Measurements from ENCODE around the gene FMNL3. TPM values are rescaled to one million over a fixed set of nuclear protein-coding genes. Genes with fewer than 3 reads are reported as not detected.
A peak's percentile ranks its signal among the peaks of the same experiment; 100 is the strongest.

FMNL3 gene
- total and polyA plus RNA-seq, 2 of the 8 experiments (the other 6 are each of a cell fraction or from before 2014, with no cell fraction given): 8.6 to 29.0 TPM

DNA sequence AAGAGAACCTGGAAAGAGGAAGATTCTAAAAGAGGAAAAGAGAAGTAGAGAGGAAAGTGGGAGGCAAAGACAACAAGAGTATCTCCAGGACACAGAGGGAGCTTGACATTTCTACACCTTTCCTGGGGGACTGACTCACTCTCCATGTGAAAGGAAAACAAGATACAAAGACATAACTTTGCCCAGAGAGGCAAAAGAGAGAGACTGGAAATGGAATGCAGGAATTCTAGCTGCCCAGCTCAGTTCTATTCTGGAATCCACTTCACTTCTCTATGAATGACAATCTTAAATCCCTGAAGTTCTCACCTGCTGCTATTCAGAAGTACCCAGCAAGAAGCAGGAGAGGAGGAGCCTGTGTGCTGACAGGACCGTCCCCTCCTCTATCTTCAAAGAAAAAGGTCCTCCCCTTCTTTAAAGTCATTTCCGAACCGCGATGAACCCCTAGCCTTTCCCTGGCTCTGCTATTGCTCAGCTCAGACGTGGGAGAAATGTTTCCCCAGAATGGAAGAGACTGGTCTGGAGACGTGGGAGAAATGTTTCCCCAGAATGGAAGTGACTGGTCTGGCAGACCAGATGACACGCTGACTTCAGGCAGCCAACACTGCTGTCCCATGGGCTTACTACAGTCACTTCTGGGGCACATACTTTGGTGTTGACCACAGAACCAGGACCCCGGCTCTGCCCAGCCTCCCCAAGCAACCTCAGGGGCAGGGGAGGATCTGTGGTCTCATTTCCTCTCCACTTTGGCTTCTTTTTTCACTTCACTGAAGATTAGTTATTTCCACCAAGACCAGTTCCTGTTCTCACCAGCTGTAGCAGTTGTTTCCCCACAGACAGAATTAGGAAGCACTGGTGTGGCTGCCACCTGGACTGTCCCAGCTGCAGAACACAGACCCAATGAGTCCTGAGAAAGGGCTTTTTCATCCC, 8.3 kb downstream of the FMNL3 start (continued):
- TF ChIP-seq SP4 (IDR thresholded peaks at IDR 0.05; ENCODE audit: low read length): no peak
- TF ChIP-seq NANOG (IDR thresholded peaks at IDR 0.05; ENCODE audit: insufficient read depth, low read depth, low read length, poor library complexity, severe bottlenecking): no peak
- TF ChIP-seq CHD2 (IDR thresholded peaks at IDR 0.05; ENCODE audit: low read length): no peak
- TF ChIP-seq CEBPB (IDR thresholded peaks at IDR 0.05; ENCODE audit: low read depth, low read length): no peak
- peak; percentile 45 for TF ChIP-seq ASH2L (IDR thresholded peaks at IDR 0.05; ENCODE audit: low read length)
- TF ChIP-seq EZH2 (IDR thresholded peaks at IDR 0.05; ENCODE audit: low read depth, low read length, severe bottlenecking): no peak
- TF ChIP-seq POU5F1 (IDR thresholded peaks at IDR 0.05; ENCODE audit: low read depth, low read length): no peak
- peak in 1 of 2 experiments; percentile 63; a peak in 1 of 3 replicates for TF ChIP-seq POLR2A (IDR thresholded peaks at IDR 0.05; ENCODE audit: control extremely low read depth in 1 of 2, low read depth in 2 of 2, low read length in 2 of 2)
- TF ChIP-seq SP1 (IDR thresholded peaks at IDR 0.05; ENCODE audit: low read depth, low read length): peak; percentile 76
- TF ChIP-seq SUZ12 (IDR thresholded peaks at IDR 0.05; ENCODE audit: low read length): no peak
- TF ChIP-seq MAX (IDR thresholded peaks at IDR 0.05): no peak
- no peak for TF ChIP-seq BACH1 (IDR thresholded peaks at IDR 0.05; ENCODE audit: low read length)
- TF ChIP-seq USF2 (IDR thresholded peaks at IDR 0.05; ENCODE audit: low read length): no peak
- no peak for TF ChIP-seq KDM4A (IDR thresholded peaks at IDR 0.05; ENCODE audit: low read depth, low read length, severe bottlenecking)
- no peak for TF ChIP-seq JUN (IDR thresholded peaks at IDR 0.05; ENCODE audit: low read depth, low read length)
- no peak for TF ChIP-seq SP2 (IDR thresholded peaks at IDR 0.05; ENCODE audit: low read length)
- no peak for TF ChIP-seq TCF12 (IDR thresholded peaks at IDR 0.05; ENCODE audit: low read depth, low read length)
- peak; percentile 53 for TF ChIP-seq CTBP2 (IDR thresholded peaks at IDR 0.05; ENCODE audit: borderline replicate concordance, insufficient read depth, insufficient read length, low read length)
- no peak for TF ChIP-seq SAP30 (IDR thresholded peaks at IDR 0.05; ENCODE audit: insufficient read depth, insufficient replicate concordance, low read length)
- no peak; the same call in 1 of the 2 replicates for TF ChIP-seq JUND (IDR thresholded peaks at IDR 0.05; ENCODE audit: low read length)

All from H1 (cell line).